Measurements from ENCODE around the gene RRP12.

GRCh38 chr10:97435211-97435610 is 34.1 kb upstream of the RRP12 start:
- TF ChIP-seq CTCF (IDR thresholded peaks at IDR 0.05) (no peak), POLR2A (IDR thresholded peaks at IDR 0.05) (no peak)

All from esophagus squamous epithelium (tissue), 4 donors.